Measurements from ENCODE around the gene DMGDH.
"Not testable (repeated sequence)": the region's sequence is repeated elsewhere in the genome, so short reads cannot be mapped to it uniquely, and the experiment has no call there.

DNA sequence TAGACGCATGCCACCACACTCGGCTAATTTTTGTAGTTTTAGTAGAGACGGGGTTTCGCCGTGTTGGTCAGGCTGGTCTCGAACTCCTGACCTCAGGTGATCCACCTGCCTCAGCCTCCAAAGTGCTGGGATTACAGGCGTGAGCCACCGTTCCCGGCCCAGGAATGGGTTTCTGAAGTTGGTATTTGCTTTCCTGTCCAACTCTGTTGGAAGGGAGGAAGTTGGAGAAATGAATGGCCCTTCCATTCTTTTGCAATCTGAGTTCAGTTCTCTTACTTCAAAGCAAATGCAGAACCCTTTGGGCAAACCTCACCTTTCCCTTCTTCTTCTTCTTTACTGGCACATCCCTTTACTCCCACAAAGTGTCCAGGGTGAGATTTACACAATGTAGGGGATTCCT is 86.3 kb downstream of the DMGDH start:
- not testable (repeated sequence) for TF ChIP-seq RFX5 (IDR thresholded peaks at IDR 0.05; ENCODE audit: low read depth, low read length); POLR2A (IDR thresholded peaks at IDR 0.05; ENCODE audit: low read depth, low read length); CEBPB (IDR thresholded peaks at IDR 0.05; ENCODE audit: low read depth, low read length); RAD21 (IDR thresholded peaks at IDR 0.05; ENCODE audit: low read length); MAFK (IDR thresholded peaks at IDR 0.05; ENCODE audit: low read depth, low read length); BHLHE40 (IDR thresholded peaks at IDR 0.05; ENCODE audit: low read depth, low read length); MXI1 (IDR thresholded peaks at IDR 0.05; ENCODE audit: borderline replicate concordance, low read depth, low read length); FOS (IDR thresholded peaks at IDR 0.05; ENCODE audit: low read depth, low read length)
- TF ChIP-seq, protein P1, sequence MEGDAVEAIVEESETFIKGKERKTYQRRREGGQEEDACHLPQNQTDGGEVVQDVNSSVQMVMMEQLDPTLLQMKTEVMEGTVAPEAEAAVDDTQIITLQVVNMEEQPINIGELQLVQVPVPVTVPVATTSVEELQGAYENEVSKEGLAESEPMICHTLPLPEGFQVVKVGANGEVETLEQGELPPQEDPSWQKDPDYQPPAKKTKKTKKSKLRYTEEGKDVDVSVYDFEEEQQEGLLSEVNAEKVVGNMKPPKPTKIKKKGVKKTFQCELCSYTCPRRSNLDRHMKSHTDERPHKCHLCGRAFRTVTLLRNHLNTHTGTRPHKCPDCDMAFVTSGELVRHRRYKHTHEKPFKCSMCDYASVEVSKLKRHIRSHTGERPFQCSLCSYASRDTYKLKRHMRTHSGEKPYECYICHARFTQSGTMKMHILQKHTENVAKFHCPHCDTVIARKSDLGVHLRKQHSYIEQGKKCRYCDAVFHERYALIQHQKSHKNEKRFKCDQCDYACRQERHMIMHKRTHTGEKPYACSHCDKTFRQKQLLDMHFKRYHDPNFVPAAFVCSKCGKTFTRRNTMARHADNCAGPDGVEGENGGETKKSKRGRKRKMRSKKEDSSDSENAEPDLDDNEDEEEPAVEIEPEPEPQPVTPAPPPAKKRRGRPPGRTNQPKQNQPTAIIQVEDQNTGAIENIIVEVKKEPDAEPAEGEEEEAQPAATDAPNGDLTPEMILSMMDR (conservative IDR thresholded peaks at IDR 0.05; ENCODE audit: low read depth, low read length), result not testable (repeated sequence)
- TF ChIP-seq, protein P2, sequence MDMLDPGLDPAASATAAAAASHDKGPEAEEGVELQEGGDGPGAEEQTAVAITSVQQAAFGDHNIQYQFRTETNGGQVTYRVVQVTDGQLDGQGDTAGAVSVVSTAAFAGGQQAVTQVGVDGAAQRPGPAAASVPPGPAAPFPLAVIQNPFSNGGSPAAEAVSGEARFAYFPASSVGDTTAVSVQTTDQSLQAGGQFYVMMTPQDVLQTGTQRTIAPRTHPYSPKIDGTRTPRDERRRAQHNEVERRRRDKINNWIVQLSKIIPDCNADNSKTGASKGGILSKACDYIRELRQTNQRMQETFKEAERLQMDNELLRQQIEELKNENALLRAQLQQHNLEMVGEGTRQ (IDR thresholded peaks at IDR 0.05; ENCODE audit: low read depth, low read length), result not testable (repeated sequence)
